Bronchial epithelial cell (primary cell): ENCODE data around the gene CNIH1. TPM values are rescaled to one million over a fixed set of nuclear protein-coding genes. Genes with fewer than 3 reads are reported as not detected.

Experiments used
- DNase-seq: peaks from one replicate; pipeline ENCODE4 v3.0.0-alpha.2; 2010; ENCODE audit warnings: low read depth
- FAIRE-seq: peaks from 2 replicates; lab custom pipeline; 2011; peaks lifted over from hg19 to GRCh38; lab: Jason Lieb, UNC
- H3K27me3 ChIP-seq: 2 replicates; pipeline ENCODE4 v1.5.1; 2011; ENCODE audit warnings: low read length; ENCODE audit not compliant: control insufficient read depth, insufficient read depth
- H3K36me3 ChIP-seq: 2 replicates; pipeline ENCODE4 v1.5.1; 2011; ENCODE audit warnings: low read length; ENCODE audit not compliant: control insufficient read depth, insufficient read depth
- H3K4me3 ChIP-seq: 2 replicates; pipeline ENCODE4 v1.5.1; 2011; ENCODE audit warnings: mild to moderate bottlenecking, low read depth, low read length, control low read depth
- CTCF ChIP-seq: IDR thresholded peaks from 2 replicates; pipeline ENCODE4 v1.5.1; 2011; ENCODE audit warnings: mild to moderate bottlenecking, moderate library complexity, low read length, control low read depth, inconsistent platforms; ENCODE audit not compliant: insufficient read depth, severe bottlenecking
- total RNA-seq: library from RNA; depleted of rRNA; stranded (reverse); fragments of >200 nt; gene quantifications from 2 replicates; pipeline ENCODE4 v1.2.1, GENCODE V29; 2014

The CNIH1 gene
- total RNA-seq, 1 donor from 2014 or later, result 125 TPM

- Histone ChIP-seq H3K4me3 (no peak overlapping the region), H3K27me3 (no peaks in the 10 kb centered on the region), H3K36me3 (peaks cover 4% of the 10 kb centered on the region)
- FAIRE-seq, result no peak
- no peak for TF ChIP-seq CTCF
- DNase-seq, result peak; percentile 82
These were observed 39.8 kb upstream of the CNIH1 start for GRCh38 chr14:54480830-54481562.

GRCh38 chr14:54478636-54479215 is 37.6 kb upstream of the CNIH1 start:
- DNase-seq (no peak), FAIRE-seq (no peak)
- Histone ChIP-seq H3K4me3 (no peak overlapping the region), H3K27me3 (no peaks in the 10 kb centered on the region), H3K36me3 (peaks cover 4% of the 10 kb centered on the region)
- no peak for TF ChIP-seq CTCF

- H3K27me3 ChIP-seq, result no peaks in the 10 kb centered on the region
- H3K4me3 ChIP-seq, result no peak overlapping the region
- FAIRE-seq, result no peak
- H3K36me3 ChIP-seq, result peaks cover 3% of the 10 kb centered on the region
- no peak for TF ChIP-seq CTCF
- DNase-seq, result no peak
These were observed 34.7 kb upstream of the CNIH1 start for GRCh38 chr14:54475911-54476310.

GRCh38 chr14:54475187-54475899 is 34.2 kb upstream of the CNIH1 start:
- no peak for TF ChIP-seq CTCF
- no peak for FAIRE-seq

GRCh38 chr14:54474232-54474793 is 33.1 kb upstream of the CNIH1 start:
- TF ChIP-seq CTCF, result no peak
- no peak overlapping the region for H3K4me3 ChIP-seq
- no peak for FAIRE-seq
- no peaks in the 10 kb centered on the region for H3K27me3 ChIP-seq
- peaks cover 3% of the 10 kb centered on the region for H3K36me3 ChIP-seq
- no peak for DNase-seq

More at GRCh38 chr14:54475187-54475899, 34.2 kb upstream of the CNIH1 start:
- Histone ChIP-seq H3K36me3 (peaks cover 3% of the 10 kb centered on the region), H3K4me3 (no peak overlapping the region), H3K27me3 (no peaks in the 10 kb centered on the region)
- no peak for DNase-seq
